Small intestine (tissue), 7 donors: ENCODE measurements around the gene PDE2A. TPM values are rescaled to one million over a fixed set of nuclear protein-coding genes. Genes with fewer than 3 reads are reported as not detected.

ENCODE experiments used
- DNase-seq, 2 donors: peaks; one replicate each; pipeline versions ENCODE4 v3.0.0 to v3.0.0-alpha.2; 2013
- FAIRE-seq: peaks from 2 replicates; lab custom pipeline; 2012; peaks lifted over from hg19 to GRCh38; lab: Jason Lieb, UNC
- H3K27ac ChIP-seq, 3 donors: one replicate each; pipeline ENCODE4 v1.5.1; 2013; ENCODE audit warnings: low read length in 2 of 3, mild to moderate bottlenecking in 2 of 3, control low read depth in 1 of 3, inconsistent platforms in 1 of 3, low read depth in 1 of 3, moderate library complexity in 1 of 3
- H3K27me3 ChIP-seq, 3 donors: one replicate each; pipeline ENCODE4 v1.6.1; 2013; ENCODE audit warnings: low read length in 3 of 3, inconsistent platforms in 1 of 3; ENCODE audit not compliant: control insufficient read depth in 3 of 3, insufficient read depth in 3 of 3
- H3K36me3 ChIP-seq, 3 donors: one replicate each; pipeline ENCODE4 v1.6.1; 2013; ENCODE audit warnings: low read length in 3 of 3, inconsistent platforms in 1 of 3, low read depth in 1 of 3, mild to moderate bottlenecking in 1 of 3, moderate library complexity in 1 of 3; ENCODE audit not compliant: control insufficient read depth in 3 of 3, insufficient read depth in 2 of 3
- H3K4me1 ChIP-seq, 3 donors: one replicate each; pipeline ENCODE4 v1.6.1; 2013; ENCODE audit warnings: low read length in 2 of 3, inconsistent platforms in 1 of 3, low read depth in 1 of 3, mild to moderate bottlenecking in 1 of 3, moderate library complexity in 1 of 3; ENCODE audit not compliant: control insufficient read depth in 3 of 3, insufficient read depth in 2 of 3
- H3K4me3 ChIP-seq, 3 donors: one replicate each; pipeline ENCODE4 v1.5.1; 2013; ENCODE audit warnings: low read length in 3 of 3, control low read depth in 1 of 3, inconsistent platforms in 1 of 3, low read depth in 1 of 3, mild to moderate bottlenecking in 1 of 3, moderate library complexity in 1 of 3
- H3K9me3 ChIP-seq, 2 donors: one replicate each; pipeline ENCODE4 v1.6.1; 2013; ENCODE audit warnings: low read depth in 1 of 2, low read length in 1 of 2; ENCODE audit not compliant: control insufficient read depth in 2 of 2, insufficient read depth in 1 of 2
- WGBS, 3 donors: extraction: QIAGEN DNeasy Blood & Tissue Kit; methylation state at CpG; one replicate each; pipeline ENCODE4 v1.1.7; 2013; 5-methylcytosine and 5-hydroxymethylcytosine counted together
- polyA plus RNA-seq, 4 donors: library from polyadenylated mRNA; stranded (reverse) in 3 of 4; unstranded in 1 of 4; fragments of 200-250 nt in 3 of 4; fragments of 120-200 nt in 1 of 4; gene quantifications; one replicate each; pipeline versions ENCODE4 v1.2.1 to v1.2.3, GENCODE V29; 2013
- donor health status: healthy with polysubstance abuse.
- donor health status: control.
- donor health status: control.
- donor health status: Bipolar disorder and iron deficiency.
- donor health status: healthy.

PDE2A gene
- polyA plus RNA-seq, 4 donors = 1.8 to 31.6 (median 7.4) TPM

DNA sequence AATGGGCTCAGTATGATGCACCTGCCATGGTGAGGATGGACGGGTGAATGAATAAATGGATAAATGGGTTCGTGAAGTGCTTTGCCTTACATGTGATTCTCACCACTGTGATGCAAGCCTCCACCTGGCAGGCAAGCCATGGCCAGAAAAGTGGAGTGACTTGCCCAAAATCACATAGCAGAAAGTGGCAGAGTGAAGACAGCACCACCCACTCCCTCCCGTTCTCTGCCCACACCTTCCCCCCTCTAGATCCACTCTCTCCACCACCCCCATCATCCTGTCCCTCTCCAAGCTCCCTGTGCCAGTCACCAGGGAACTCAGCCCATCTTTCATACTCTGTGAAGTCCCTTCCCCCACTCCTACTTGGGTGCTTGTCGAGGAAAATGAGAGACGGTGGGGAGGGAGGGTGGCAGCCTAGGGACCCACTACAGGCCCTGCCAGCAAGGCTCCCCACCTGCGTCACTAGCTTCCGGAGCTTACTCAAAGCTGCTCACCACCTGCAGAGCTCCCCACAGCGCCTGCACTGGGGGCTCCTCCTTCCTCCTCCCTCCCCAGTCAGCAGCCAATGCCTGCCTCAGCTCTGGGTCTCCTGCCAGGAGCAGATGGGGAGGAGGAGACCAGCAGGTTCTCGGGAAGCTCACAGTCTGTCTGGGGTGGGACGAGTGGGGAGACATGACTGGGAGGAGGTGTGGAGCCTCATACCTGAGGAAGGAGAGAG lies 82.3 kb downstream of the PDE2A start:
- H3K27ac ChIP-seq = no peak overlapping the region
- FAIRE-seq = no peak
- peaks cover 6 to 88% (median 8%) of the 10 kb centered on the region in 3 donors for H3K27me3 ChIP-seq
- H3K36me3 ChIP-seq = peaks cover 0 to 2% (median 0%) of the 10 kb centered on the region in 3 donors
- H3K9me3 ChIP-seq = no peaks in the 10 kb centered on the region
- DNase-seq = no peak
- H3K4me1 ChIP-seq = peaks cover 0 to 4% (median 0%) of the 10 kb centered on the region in 3 donors
- no peak overlapping the region for H3K4me3 ChIP-seq
- WGBS, 3 donors = 15 to 39% (median 26%) methylated on average over 10 of the region's 10 CpGs

DNA sequence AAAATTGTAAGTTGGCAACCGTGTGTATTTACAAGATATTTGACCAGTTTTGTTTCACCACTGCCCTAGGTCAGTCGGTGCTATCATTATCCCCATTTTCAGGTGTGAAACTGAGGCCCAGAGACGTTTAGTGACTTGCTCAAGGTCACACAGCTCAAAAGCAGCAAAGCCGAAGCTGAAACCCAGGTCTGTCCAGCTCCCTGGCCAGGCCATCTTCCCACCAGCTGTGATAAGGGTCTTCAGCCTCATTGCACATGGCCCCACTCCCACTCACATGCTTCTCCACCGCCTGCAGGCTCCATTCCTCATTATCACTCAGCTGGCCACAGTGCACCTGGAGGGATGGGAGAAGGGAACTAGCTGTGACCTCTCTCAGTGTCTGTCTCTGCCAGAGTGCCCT lies 83.2 kb downstream of the PDE2A start:
- 48 to 57% (median 53%) methylated on average over 5 of the region's 5 CpGs for WGBS, 3 donors
- no peak for DNase-seq

DNA sequence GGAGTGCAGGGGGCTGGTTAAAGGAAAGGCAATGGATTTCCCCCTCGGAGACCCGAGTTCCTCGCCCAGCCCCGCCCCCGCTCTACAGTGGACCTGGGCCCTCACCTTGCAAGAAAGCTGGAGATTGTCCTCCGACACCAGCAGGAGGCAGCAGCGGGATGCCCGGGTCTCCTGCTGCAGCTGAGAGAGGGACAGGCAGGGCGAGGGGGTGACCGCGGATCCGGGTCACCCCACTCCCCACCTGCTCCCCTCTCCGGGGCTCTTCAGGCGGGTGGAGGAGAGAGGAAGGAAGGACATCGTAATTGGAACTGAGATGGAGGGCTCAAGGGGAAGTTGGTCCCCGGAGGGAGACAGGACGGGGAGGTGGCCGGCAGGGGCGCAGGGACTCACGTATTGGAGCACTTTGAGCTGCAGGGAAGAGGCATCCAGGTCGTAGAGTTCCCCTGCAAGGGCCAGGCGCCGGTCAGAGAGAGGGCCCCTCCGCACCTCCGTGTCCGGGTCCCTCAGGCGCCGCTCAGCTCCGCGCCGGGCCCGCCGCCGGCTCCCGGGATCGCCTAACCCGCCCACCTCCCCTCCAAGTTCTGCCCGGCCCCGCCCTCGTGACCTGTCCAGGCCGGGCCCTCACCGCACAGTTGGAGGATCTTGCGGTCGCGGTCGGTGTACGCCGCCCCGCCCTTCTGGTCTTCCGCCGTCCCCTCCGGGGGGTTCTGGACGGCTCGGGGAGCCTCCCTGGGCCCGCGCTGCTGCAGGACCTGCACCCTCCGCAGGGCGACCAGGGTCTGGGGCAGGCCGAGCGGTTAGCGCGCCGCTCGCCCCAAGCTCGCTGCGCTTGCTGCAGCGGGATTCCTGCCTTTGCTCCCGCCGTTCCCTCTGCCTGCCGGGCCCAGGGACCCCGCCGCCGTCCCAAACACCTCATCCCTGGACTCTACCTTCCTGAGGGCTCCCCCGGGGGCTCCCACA lies 84.1 kb downstream of the PDE2A start:
- Histone ChIP-seq H3K27me3 (peaks cover 6 to 93% (median 8%) of the 10 kb centered on the region in 3 donors), H3K36me3 (peaks cover 0 to 2% (median 0%) of the 10 kb centered on the region in 3 donors), H3K4me3 (no peak overlapping the region), H3K27ac (no peak overlapping the region), H3K9me3 (no peaks in the 10 kb centered on the region), H3K4me1 (peaks cover 0 to 4% (median 0%) of the 10 kb centered on the region in 3 donors)
- 7 to 15% (median 7%) methylated on average over 55 to 74 of the region's 74 CpGs for WGBS, 3 donors
- no peak for FAIRE-seq
- DNase-seq = peak; percentile 32 to 73

More for the DNA sequence above, 83.2 kb downstream of the PDE2A start:
- H3K27ac ChIP-seq = no peak overlapping the region
- H3K9me3 ChIP-seq = no peaks in the 10 kb centered on the region
- H3K4me1 ChIP-seq = peaks cover 0 to 4% (median 0%) of the 10 kb centered on the region in 3 donors
- peaks cover 6 to 92% (median 8%) of the 10 kb centered on the region in 3 donors for H3K27me3 ChIP-seq
- FAIRE-seq = no peak
- no peak overlapping the region for H3K4me3 ChIP-seq
- peaks cover 0 to 2% (median 0%) of the 10 kb centered on the region in 3 donors for H3K36me3 ChIP-seq

DNA sequence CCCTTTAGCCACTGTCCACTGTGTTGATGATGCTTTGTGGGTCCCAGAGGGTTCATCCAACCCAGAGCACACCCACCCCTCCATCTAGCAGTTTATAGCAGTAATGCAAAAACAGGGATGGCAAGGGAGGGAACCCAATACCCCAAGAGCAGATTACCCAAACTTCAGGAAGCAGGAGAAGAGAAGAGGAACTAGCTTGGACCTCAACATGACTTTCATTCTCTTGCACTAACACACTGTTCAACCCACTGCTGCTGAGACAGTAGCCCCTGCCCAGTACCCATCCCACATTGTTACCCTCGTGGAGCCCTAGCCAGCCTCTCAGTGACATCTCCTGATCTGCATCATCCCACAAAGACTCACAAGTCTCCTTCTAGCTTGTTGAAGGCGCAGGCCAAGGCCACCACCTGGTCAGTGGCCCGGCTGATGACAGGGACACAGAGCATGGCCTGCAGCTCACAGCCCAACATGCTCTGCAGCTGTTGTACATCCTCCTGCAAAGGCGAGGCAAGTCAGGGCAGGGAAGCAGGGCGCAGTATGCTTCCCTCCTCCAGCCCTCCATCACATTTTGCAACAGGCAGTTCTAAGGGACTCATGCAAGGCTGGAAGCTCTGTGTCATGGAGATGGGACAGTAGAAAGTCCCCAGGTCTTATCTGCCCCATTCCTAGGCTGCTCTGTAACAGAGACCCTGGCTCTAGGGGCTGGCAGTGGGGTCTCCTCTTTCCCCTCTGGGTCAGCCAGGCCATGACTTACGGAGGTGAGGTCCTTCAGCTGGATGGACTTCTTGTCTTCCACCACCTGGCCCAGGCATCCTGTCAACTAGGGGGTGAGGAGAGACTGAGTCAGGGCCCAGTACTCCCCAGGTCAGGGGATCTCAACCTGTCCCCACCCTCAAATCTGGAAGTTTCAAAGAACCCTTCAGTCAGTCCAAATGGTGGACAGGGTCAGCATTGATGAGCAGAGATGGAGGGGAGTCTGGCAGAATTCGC lies 85.5 kb downstream of the PDE2A start:
- DNase-seq (no peak), FAIRE-seq (no peak)
- Histone ChIP-seq H3K27me3 (peaks cover 6 to 92% (median 10%) of the 10 kb centered on the region in 3 donors), H3K4me3 (no peak overlapping the region), H3K36me3 (peaks cover 0 to 3% (median 0%) of the 10 kb centered on the region in 3 donors), H3K27ac (no peak overlapping the region), H3K9me3 (no peaks in the 10 kb centered on the region), H3K4me1 (peaks cover 0 to 11% (median 0%) of the 10 kb centered on the region in 3 donors)
- WGBS, 3 donors = 83 to 87% (median 83%) methylated on average over 7 of the region's 7 CpGs

DNA sequence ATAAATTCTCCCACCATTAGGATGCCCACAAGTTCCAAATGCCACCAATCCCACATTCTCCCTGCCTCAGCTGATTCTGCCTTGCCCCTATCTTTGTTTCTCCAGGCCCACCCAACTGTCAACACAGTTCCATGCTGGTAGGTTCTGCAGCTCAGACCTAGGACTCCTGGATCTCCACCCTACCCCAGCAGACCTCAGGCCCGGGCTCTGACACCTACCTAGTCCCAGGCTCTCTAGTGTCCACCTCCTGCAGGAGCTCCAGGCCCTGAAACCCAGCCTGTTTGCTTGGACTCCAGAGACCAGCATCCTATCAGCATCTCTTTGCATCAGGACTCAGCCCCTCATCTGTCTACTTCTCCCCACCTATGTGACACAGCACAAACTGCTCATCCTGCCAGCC lies 86.5 kb downstream of the PDE2A start:
- H3K4me1 ChIP-seq = peaks cover 0 to 11% (median 0%) of the 10 kb centered on the region in 3 donors
- WGBS, 3 donors = 76 to 88% (median 88%) methylated on average over 1 of the region's 1 CpG
- H3K27ac ChIP-seq = no peak overlapping the region
- no peak overlapping the region for H3K4me3 ChIP-seq
- peaks cover 6 to 92% (median 10%) of the 10 kb centered on the region in 3 donors for H3K27me3 ChIP-seq
- no peaks in the 10 kb centered on the region for H3K9me3 ChIP-seq
- FAIRE-seq = no peak
- DNase-seq = no peak
- peaks cover 0 to 6% (median 0%) of the 10 kb centered on the region in 3 donors for H3K36me3 ChIP-seq

DNA sequence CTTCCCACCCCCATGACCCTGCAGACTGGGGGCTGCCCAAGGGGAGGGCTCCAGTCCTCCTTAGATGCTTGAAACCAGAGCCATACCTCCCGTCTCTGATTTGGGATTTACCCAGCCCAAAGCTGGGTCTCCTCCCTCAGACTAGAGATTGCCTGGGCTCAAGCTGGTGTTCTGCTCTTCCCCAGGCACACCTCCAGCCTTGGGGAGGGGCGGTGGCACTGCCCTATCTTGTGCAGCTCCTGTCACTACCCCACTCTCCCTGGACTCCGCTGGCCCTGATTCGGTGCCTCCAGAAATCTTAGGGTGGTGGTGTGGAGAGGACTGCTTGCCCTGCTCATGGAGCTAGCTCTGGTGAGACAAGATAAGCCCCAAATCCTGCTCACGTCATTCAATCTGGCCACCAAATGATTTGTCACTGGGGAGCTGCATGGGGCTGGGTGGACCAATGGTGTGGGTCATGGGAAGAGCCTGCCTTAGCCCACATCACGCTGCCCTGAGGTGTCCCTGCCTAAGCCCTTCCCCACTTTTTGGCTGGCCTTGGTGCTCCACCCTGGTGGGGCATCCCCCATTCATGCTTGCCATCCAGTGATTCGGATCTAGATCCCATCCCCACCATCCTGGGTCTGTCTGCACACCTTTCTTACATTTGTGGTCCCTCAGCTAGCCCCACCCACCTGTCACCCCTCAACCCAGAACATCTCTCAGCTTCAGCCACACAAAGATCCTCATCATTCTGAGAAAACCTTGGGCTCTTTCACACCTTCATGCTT lies 87.7 kb downstream of the PDE2A start:
- Histone ChIP-seq H3K4me3 (no peak overlapping the region), H3K4me1 (peaks cover 0 to 11% (median 0%) of the 10 kb centered on the region in 3 donors), H3K27ac (no peak overlapping the region), H3K36me3 (peaks cover 0 to 6% (median 0%) of the 10 kb centered on the region in 3 donors), H3K9me3 (no peaks in the 10 kb centered on the region), H3K27me3 (peaks cover 6 to 81% (median 10%) of the 10 kb centered on the region in 3 donors)
- FAIRE-seq (no peak), DNase-seq (no peak)
- 73 to 88% (median 80%) methylated on average over 7 of the region's 7 CpGs for WGBS, 3 donors

DNA sequence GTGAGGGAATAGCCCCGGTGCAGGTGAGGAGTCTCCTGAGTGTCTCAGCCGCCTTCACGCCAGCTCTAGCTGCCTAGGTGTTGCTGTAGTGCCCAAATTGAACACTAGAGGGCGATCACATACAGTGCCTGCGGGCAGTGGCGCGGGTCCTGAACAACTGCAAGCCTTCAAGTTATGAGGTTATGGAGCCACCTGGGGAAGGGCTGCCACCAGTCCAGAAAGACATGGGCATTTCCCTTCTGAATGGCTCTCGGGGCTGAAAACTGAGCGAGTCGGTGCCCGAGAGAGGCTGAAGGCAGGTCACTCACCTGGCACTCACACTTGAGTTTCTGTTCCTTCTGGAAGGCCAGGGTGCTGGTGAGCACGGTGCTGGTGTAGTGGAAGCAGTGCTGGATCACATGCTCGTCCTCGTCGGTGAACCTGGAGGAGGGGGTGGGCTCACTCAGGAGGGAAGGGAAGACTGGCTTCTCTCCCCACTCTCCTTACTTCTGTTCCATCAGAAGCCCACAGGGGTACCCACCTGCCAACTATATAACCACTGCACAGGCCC lies 88.4 kb downstream of the PDE2A start:
- DNase-seq (peak; percentile 67 to 85), FAIRE-seq (no peak)
- Histone ChIP-seq H3K27ac (no peak overlapping the region), H3K9me3 (no peaks in the 10 kb centered on the region), H3K4me1 (peaks cover 0 to 11% (median 0%) of the 10 kb centered on the region in 3 donors), H3K4me3 (no peak overlapping the region), H3K27me3 (peaks cover 6 to 74% (median 10%) of the 10 kb centered on the region in 3 donors), H3K36me3 (peaks cover 0 to 6% (median 0%) of the 10 kb centered on the region in 3 donors)
- 5 to 12% (median 9%) methylated on average over 15 of the region's 15 CpGs for WGBS, 3 donors
